Right lobe of liver (tissue), 4 donors: ENCODE data around the gene KRTAP10-11.

Experiments
- POLR2A ChIP-seq: fragments of 450-650 bp; IDR thresholded peaks from one replicate; pipeline ENCODE4 v1.6.1; 2017; ENCODE audit warnings: antibody characterized with exemption, mild to moderate bottlenecking
- TF ChIP-seq, protein P1 (sequence below), 4 donors: fragments of 200-600 bp in 3 of 4; fragments of 450-650 bp in 1 of 4; IDR thresholded peaks; one replicate each; pipeline versions ENCODE4 v1.5.1 to v1.8.0; 2016 to 2022; ENCODE audit warnings: antibody characterized with exemption in 4 of 4, mild to moderate bottlenecking in 2 of 4
- donor health status: DM: no; HTN: no; CAD: no.
- donor health status: DM: no; HTN: no; CAD: no.
- donor health status: DM: no; HTN: yes; CAD: no.

DNA sequence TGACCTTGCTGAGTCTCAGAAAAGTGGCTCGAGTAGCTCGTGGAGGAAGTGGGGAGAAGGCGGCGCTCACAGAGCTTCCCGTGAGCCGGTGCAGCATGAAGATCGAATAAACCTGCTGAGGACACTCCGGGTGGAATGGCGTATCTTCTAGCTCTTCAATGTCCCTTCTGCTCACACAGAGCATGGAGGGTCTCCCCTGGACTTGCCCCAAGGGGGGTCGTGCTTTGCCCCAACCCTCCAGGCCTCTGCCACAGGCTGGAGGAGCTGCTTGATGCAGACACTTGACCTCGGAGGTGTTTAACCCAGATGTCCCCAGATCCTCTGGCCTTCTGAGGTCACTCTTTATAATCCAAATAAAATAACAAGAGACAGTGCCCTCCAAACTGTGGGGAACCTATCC is 48.6 kb downstream of the KRTAP10-11 start:
- TF ChIP-seq POLR2A = no peak
- TF ChIP-seq, protein P1, sequence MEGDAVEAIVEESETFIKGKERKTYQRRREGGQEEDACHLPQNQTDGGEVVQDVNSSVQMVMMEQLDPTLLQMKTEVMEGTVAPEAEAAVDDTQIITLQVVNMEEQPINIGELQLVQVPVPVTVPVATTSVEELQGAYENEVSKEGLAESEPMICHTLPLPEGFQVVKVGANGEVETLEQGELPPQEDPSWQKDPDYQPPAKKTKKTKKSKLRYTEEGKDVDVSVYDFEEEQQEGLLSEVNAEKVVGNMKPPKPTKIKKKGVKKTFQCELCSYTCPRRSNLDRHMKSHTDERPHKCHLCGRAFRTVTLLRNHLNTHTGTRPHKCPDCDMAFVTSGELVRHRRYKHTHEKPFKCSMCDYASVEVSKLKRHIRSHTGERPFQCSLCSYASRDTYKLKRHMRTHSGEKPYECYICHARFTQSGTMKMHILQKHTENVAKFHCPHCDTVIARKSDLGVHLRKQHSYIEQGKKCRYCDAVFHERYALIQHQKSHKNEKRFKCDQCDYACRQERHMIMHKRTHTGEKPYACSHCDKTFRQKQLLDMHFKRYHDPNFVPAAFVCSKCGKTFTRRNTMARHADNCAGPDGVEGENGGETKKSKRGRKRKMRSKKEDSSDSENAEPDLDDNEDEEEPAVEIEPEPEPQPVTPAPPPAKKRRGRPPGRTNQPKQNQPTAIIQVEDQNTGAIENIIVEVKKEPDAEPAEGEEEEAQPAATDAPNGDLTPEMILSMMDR (IDR thresholded peaks at IDR 0.05) = no peak
